Fibroblast of skin of right quadriceps (primary cell): ENCODE data around the gene ARHGAP35.

Source experiments
- DNase-seq: peaks from one replicate; pipeline ENCODE4 v3.0.0-alpha.2; 2013

The ARHGAP35 gene

DNA sequence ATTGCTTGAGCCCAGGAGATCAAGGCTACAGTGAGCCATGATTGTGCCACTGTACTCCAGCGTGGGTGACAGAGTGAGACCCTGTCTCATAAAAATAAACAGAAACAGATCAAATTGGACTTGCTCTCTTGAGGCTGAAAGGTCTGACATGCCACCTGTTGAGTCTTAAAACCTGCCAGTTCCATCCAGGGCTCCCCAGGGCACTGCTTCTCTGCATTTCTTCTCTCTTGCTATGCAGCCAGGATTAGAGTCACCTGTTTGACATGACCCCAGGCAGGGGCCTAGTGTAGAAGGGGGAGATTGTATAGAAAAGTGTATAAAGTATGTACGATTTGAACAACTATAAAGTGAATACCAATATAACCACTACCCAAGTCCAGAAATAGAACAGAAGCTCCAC is 45.4 kb downstream of the ARHGAP35 start:
- DNase-seq, result no peak

- DNase-seq, result no peak
These were observed 47.1 kb downstream of the ARHGAP35 start for GRCh38 chr19:46907880-46908279.

DNA sequence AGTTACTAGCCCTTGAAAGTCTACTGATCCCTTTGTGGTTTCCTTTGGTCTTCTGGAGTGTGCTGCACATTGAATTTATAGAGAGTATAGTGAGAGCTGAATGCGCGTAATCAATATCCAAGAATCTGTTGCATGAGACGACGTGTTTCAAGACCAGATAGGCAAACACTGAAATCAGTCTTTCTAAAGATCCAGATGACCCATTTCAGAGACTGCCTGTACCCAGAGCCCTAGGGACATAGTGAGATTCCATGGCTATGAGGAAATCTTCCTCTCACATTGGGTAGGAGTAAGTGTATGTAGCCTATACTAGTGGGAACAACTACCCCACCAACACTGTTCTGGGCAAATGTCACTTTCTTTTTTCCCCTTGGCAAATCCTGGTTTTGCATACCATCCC is 48.6 kb downstream of the ARHGAP35 start:
- DNase-seq, result no peak
